GM18505 (cell line): ENCODE measurements around the gene FAM13C.
"Not testable (repeated sequence)": the region's sequence is repeated elsewhere in the genome, so short reads cannot be mapped to it uniquely, and the experiment has no call there.

Experiments
- ATAC-seq: cut with Tn5 transposase; IDR thresholded peaks from one replicate; pipeline ENCODE4 v1.9.1; 2021; ENCODE audit not compliant: unreplicated experiment
- POLR2A ChIP-seq: IDR thresholded peaks from 4 replicates; pipeline ENCODE4 v1.6.1; 2011; ENCODE audit warnings: borderline replicate concordance; ENCODE audit not compliant: insufficient read depth, insufficient read length; ENCODE audit errors: extremely low read depth

Gene FAM13C

GRCh38 chr10:59362144-59362958 is at the start of gene FAM13C:
FAM13C (minus strand) TSS chr10:59362549; CDS start chr10:59362460, 89 bp downstream.
- ATAC-seq, result peak; percentile 54
- TF ChIP-seq POLR2A, result no peak

- ATAC-seq, result no peak
- TF ChIP-seq POLR2A, result no peak
Measured at GRCh38 chr10:59405235-59405634, 42.9 kb upstream of the FAM13C start.

- ATAC-seq, result no peak
Measured at GRCh38 chr10:59400214-59400613, 37.9 kb upstream of the FAM13C start.

GRCh38 chr10:59399329-59399728 is 37.0 kb upstream of the FAM13C start:
- ATAC-seq, result not testable (repeated sequence)

More at GRCh38 chr10:59400214-59400613, 37.9 kb upstream of the FAM13C start:
- no peak for TF ChIP-seq POLR2A

- no peak for ATAC-seq
- no peak for TF ChIP-seq POLR2A
Measured at GRCh38 chr10:59397961-59398360, 35.6 kb upstream of the FAM13C start.

- no peak for TF ChIP-seq POLR2A
- ATAC-seq, result no peak
Measured at GRCh38 chr10:59395984-59396383, 33.6 kb upstream of the FAM13C start.

GRCh38 chr10:59393349-59393748 is 31.0 kb upstream of the FAM13C start:
- ATAC-seq, result no peak
- no peak for TF ChIP-seq POLR2A

- TF ChIP-seq POLR2A, result no peak
- no peak for ATAC-seq
Measured at GRCh38 chr10:59391060-59391459, 28.7 kb upstream of the FAM13C start.

- TF ChIP-seq POLR2A, result no peak
- no peak for ATAC-seq
Measured at GRCh38 chr10:59388671-59388976, 26.3 kb upstream of the FAM13C start.

- TF ChIP-seq POLR2A, result no peak
- no peak for ATAC-seq
Measured at GRCh38 chr10:59387951-59388670, 25.8 kb upstream of the FAM13C start.

GRCh38 chr10:59384761-59385160 is 22.4 kb upstream of the FAM13C start:
- TF ChIP-seq POLR2A, result no peak
- no peak for ATAC-seq

- TF ChIP-seq POLR2A, result no peak
- no peak for ATAC-seq
Measured at GRCh38 chr10:59383908-59384307, 21.6 kb upstream of the FAM13C start.

- no peak for TF ChIP-seq POLR2A
- no peak for ATAC-seq
Measured at GRCh38 chr10:59383436-59383835, 21.1 kb upstream of the FAM13C start.

- TF ChIP-seq POLR2A, result no peak
- ATAC-seq, result no peak
Measured at GRCh38 chr10:59382831-59383295, 20.5 kb upstream of the FAM13C start.
